Astrocyte (in vitro differentiated cells and primary cell): ENCODE data around the gene CDK14.

Source experiments
- EZH2 ChIP-seq: IDR thresholded peaks from 2 replicates; pipeline ENCODE4 v1.6.1; 2012; ENCODE audit warnings: mild to moderate bottlenecking, low read length, inconsistent platforms; ENCODE audit not compliant: insufficient read depth
- TF ChIP-seq, protein P1 (sequence below): IDR thresholded peaks from 2 replicates; pipeline ENCODE4 v1.5.1; 2011; ENCODE audit warnings: low read depth, mild to moderate bottlenecking, inconsistent platforms, low read length, moderate library complexity; ENCODE audit not compliant: insufficient read depth

DNA sequence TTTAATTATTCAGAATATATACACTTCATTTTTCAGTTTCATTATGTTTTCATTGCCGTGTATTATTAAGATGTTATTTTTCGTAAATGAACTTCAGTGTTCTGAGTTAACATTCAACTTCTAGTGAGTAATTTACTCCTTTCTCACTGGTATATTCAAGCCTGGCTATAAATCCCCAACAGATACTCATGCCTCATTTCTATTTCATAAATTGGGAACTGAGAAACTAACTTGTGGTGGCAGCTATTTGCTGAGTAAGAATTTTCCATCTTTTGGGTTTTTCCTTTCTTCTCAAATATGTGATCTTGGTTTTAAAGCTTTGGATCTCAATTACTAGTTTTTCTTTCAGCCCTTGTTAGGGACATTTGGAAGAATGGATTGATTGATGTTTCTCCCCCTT lies 281.1 kb downstream of the CDK14 start:
- TF ChIP-seq, protein P1, sequence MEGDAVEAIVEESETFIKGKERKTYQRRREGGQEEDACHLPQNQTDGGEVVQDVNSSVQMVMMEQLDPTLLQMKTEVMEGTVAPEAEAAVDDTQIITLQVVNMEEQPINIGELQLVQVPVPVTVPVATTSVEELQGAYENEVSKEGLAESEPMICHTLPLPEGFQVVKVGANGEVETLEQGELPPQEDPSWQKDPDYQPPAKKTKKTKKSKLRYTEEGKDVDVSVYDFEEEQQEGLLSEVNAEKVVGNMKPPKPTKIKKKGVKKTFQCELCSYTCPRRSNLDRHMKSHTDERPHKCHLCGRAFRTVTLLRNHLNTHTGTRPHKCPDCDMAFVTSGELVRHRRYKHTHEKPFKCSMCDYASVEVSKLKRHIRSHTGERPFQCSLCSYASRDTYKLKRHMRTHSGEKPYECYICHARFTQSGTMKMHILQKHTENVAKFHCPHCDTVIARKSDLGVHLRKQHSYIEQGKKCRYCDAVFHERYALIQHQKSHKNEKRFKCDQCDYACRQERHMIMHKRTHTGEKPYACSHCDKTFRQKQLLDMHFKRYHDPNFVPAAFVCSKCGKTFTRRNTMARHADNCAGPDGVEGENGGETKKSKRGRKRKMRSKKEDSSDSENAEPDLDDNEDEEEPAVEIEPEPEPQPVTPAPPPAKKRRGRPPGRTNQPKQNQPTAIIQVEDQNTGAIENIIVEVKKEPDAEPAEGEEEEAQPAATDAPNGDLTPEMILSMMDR, result no peak
- TF ChIP-seq EZH2, result no peak
